GM10266 (cell line): ENCODE measurements around the gene TMEM233.

Source experiments
- DNase-seq: peaks from one replicate; pipeline ENCODE4 v3.0.0; 2012; ENCODE audit errors: extremely low spot score
- TF ChIP-seq, protein P1 (sequence below): IDR thresholded peaks from 2 replicates; pipeline ENCODE4 v1.5.1; 2012; ENCODE audit warnings: mild to moderate bottlenecking, low read depth; ENCODE audit not compliant: control insufficient read depth, insufficient read depth; ENCODE audit errors: missing control alignments

Gene TMEM233

DNA sequence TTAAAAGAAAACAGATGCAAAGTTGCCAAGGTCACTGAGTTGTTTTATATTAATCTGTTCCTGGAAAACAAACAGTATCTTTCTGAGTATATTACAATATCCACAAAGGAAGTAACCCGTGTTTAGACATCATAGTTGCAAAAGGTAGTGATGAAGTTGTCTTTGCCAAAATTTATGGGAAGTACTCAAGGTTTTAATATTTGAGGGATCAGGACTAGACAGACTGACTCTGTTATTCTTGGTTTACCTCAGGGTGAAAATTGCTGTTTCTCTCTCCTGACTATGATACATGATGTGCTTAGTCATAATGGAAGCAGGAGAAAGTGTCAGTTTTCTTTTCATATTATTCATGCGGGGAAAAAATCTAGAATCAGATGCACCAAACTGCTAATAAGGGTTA is 28.3 kb downstream of the TMEM233 start:
- TF ChIP-seq, protein P1, sequence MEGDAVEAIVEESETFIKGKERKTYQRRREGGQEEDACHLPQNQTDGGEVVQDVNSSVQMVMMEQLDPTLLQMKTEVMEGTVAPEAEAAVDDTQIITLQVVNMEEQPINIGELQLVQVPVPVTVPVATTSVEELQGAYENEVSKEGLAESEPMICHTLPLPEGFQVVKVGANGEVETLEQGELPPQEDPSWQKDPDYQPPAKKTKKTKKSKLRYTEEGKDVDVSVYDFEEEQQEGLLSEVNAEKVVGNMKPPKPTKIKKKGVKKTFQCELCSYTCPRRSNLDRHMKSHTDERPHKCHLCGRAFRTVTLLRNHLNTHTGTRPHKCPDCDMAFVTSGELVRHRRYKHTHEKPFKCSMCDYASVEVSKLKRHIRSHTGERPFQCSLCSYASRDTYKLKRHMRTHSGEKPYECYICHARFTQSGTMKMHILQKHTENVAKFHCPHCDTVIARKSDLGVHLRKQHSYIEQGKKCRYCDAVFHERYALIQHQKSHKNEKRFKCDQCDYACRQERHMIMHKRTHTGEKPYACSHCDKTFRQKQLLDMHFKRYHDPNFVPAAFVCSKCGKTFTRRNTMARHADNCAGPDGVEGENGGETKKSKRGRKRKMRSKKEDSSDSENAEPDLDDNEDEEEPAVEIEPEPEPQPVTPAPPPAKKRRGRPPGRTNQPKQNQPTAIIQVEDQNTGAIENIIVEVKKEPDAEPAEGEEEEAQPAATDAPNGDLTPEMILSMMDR, result no peak
- DNase-seq, result no peak

DNA sequence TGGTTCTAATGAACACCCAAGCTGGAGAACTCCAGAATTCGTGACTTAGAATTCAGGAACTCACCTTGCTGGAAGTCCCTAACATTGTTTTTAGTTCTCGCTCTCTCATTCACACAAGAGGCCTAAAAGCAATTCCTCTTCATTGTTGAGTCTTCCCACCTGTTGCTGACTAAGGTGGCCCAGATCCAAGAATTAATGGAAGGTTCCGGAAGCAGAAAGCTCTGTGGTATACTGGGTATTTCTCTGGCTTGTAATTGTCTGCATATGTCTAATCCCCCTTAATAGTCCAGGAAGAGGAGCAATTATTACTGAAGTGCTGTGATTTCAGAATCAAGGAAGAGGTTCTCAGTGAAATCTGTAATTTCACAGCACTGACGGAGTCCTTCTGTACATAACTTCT is 31.4 kb downstream of the TMEM233 start:
- DNase-seq, result no peak
- TF ChIP-seq, protein P1, result no peak

DNA sequence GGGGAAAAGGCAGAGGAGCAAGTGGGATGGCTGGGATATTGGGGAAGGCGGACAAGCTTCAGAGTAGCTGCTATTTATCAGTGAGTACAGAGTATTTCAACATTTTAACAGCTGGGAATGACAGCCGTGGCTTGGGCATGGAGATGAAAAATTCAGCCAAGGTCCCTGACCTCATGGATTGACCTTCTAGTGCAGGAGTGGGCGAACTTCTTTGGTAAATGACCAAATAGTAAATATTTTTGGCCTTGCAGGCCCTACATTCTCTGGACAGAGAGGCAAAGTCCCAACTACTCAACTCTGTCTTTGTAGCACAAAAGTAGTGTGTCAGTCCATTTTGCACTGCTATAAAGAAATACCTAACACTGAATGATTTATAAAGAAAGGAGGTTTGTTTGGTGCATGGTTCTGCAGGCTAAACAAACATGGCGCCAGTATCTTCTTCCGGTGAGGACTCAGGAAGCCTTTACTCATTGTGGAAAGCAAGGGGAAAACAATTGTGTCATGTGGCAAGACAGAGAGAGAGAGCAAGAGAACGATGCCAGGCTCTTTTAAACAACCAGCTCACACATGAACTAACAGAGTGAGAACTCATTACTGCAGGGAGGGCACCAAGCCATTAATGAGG is 33.6 kb downstream of the TMEM233 start:
- no peak for DNase-seq
- TF ChIP-seq, protein P1, result no peak

DNA sequence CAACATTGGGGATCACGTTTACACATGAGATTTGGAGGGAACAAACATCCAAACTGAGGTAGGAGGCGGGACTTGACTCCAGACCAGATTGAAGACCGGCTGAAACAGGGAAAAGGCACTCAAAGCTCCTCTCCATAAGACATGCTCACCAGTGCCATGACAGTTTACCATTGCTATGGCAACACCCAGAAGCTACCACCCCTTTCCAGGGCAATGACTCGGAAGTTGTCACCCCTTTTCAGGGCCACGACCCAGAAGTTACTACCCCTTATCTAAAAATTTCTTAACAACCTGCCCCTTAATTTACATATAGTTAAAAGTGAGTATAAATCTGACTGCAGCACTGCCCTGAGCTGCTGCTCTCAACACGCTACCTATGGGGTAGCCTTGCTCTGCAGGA is 34.1 kb downstream of the TMEM233 start:
- TF ChIP-seq, protein P1, result no peak
- DNase-seq, result no peak

DNA sequence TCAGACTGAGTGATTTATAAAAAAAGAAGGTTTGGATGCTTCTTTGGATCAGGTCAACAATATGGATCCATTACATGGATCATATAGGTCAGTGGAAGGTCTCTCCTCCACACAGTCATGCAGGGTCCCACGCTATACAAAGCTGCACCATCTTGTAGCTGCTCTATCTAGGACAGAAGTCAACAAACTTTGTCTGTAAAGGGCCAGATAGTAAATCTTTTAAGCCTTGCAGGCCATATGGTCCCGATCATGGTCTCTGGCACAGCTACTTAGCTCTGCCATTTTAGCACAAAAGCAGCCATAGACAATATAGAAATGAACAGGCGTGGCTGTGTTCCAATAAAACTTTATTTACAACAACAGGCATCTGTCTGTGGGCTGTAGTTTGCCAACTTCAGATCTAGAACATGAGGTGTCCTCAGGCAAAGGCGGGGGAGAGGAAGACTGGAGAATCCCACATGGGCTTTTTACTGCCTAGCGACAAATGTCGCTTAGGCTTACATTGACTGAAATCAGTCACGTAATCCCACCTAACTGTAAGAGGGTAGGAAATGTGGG is 36.7 kb downstream of the TMEM233 start:
- DNase-seq, result no peak
- TF ChIP-seq, protein P1, result no peak

DNA sequence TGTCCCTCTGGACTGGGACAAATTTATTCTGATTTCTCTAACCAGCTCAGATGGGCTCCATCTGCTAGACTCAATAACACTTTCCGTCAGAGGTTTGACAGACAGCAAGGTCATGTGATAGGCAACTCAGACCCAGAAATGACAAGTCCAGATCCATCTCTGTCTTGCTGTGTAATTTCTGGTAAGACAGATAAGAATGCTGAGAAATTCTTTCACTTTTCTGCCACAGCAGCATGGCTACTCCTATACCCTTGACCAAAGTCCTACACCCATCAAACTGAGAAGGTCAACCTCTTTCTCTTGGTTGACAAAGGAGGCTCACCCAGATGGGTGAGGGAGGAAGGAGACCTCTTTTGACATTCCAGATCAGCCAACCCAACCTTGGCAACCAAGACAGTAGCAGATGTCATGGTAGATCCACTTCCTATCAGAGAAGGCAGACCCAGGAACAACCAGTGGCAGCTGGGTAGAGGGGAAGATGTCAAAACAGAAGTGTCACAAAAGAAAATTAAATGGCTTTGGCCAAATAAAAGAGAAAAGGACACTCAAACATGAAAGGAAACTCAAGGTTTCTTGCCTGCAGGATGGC is 37.5 kb downstream of the TMEM233 start:
- no peak for DNase-seq

More for the DNA sequence above, 37.5 kb downstream of the TMEM233 start:
- TF ChIP-seq, protein P1, result no peak
